ENCODE data around the gene NTMT1.

- TF ChIP-seq CTCF (conservative IDR thresholded peaks at IDR 0.05; ENCODE audit: low read depth, low read length) (no peak), EZH2phosphoT487 (IDR thresholded peaks at IDR 0.05; ENCODE audit: borderline replicate concordance, low read length) (no peak), EZH2 (IDR thresholded peaks at IDR 0.05; ENCODE audit: low read length, unreplicated experiment) (no peak)
These were observed 45.6 kb downstream of the NTMT1 start for GRCh38 chr9:129671519-129671918.

Data from PC-3 (cell line).